Upper lobe of right lung (tissue), 1 donor: ENCODE data around the gene MEGF6. TPM values are rescaled to one million over a fixed set of nuclear protein-coding genes. Genes with fewer than 3 reads are reported as not detected.

Source experiments
- ATAC-seq: fragments of 200-7000 bp; cut with Tn5 transposase; one replicate; pipeline ENCODE4 v1.9.1; 2020; ENCODE audit warnings: mild to moderate bottlenecking, moderate library complexity
- DNase-seq: peaks from one replicate; pipeline ENCODE4 v3.0.0-alpha.2; 2020
- H3K27ac ChIP-seq: fragments of 200-600 bp; one replicate; pipeline ENCODE4 v1.8.0; 2022
- H3K27me3 ChIP-seq: fragments of 200-600 bp; one replicate; pipeline ENCODE4 v1.8.0; 2022; ENCODE audit warnings: mild to moderate bottlenecking
- H3K36me3 ChIP-seq: fragments of 200-600 bp; one replicate; pipeline ENCODE4 v1.8.0; 2022
- H3K4me1 ChIP-seq: fragments of 200-600 bp; one replicate; pipeline ENCODE4 v1.8.0; 2022
- H3K4me3 ChIP-seq: fragments of 200-600 bp; one replicate; pipeline ENCODE4 v1.8.0; 2022; ENCODE audit warnings: mild to moderate bottlenecking
- H3K9me3 ChIP-seq: fragments of 200-600 bp; one replicate; pipeline ENCODE4 v1.8.0; 2022
- intact Hi-C: fragments of 100-400 bp; cut with DNase I; formaldehyde crosslinking; loops from one replicate; pipeline ENCODE4 v1.11.0; 2022
- long read RNA-seq: library from polyadenylated mRNA; unstranded; transcript quantifications from one replicate; pipeline ENCODE4 v2.0.0, GENCODE V29; 2021
- total RNA-seq: library from RNA; stranded (reverse); fragmentation: NEBNext Ultra II Directional; extraction: Animal tissue kit (Norgen Biotek cat#: 25700); gene quantifications from one replicate; pipeline ENCODE4 v1.2.1, GENCODE V29; 2021
- TF ChIP-seq, protein P1 (sequence below): fragments of 200-600 bp; IDR thresholded peaks from one replicate; pipeline ENCODE4 v1.8.0; 2022; ENCODE audit warnings: antibody characterized with exemption
- donor health status: DM: no; HTN: yes; CAD: no; lungs with severe emphysema.

The MEGF6 gene, protein sequence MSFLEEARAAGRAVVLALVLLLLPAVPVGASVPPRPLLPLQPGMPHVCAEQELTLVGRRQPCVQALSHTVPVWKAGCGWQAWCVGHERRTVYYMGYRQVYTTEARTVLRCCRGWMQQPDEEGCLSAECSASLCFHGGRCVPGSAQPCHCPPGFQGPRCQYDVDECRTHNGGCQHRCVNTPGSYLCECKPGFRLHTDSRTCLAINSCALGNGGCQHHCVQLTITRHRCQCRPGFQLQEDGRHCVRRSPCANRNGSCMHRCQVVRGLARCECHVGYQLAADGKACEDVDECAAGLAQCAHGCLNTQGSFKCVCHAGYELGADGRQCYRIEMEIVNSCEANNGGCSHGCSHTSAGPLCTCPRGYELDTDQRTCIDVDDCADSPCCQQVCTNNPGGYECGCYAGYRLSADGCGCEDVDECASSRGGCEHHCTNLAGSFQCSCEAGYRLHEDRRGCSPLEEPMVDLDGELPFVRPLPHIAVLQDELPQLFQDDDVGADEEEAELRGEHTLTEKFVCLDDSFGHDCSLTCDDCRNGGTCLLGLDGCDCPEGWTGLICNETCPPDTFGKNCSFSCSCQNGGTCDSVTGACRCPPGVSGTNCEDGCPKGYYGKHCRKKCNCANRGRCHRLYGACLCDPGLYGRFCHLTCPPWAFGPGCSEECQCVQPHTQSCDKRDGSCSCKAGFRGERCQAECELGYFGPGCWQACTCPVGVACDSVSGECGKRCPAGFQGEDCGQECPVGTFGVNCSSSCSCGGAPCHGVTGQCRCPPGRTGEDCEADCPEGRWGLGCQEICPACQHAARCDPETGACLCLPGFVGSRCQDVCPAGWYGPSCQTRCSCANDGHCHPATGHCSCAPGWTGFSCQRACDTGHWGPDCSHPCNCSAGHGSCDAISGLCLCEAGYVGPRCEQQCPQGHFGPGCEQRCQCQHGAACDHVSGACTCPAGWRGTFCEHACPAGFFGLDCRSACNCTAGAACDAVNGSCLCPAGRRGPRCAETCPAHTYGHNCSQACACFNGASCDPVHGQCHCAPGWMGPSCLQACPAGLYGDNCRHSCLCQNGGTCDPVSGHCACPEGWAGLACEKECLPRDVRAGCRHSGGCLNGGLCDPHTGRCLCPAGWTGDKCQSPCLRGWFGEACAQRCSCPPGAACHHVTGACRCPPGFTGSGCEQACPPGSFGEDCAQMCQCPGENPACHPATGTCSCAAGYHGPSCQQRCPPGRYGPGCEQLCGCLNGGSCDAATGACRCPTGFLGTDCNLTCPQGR (N-terminal part only)
- total RNA-seq = 96.6 TPM
- long read RNA-seq, full-length matches to known transcripts = 9 of 224 reads
- long read RNA-seq, partial matches to known transcripts = 84 of 224 reads
- long read RNA-seq, other reads (novel, unspliced or antisense) = 131 of 224 reads

GRCh38 chr1:3611170-3612019 is at the start of gene MEGF6:
Gene MEGF6 (minus strand): TSS chr1:3611508. CDS start chr1:3611268, 240 bp downstream.
- peak; percentile 81 for ATAC-seq
- peak; percentile 93 for DNase-seq

GRCh38 chr1:3660704-3661103 is 49.4 kb upstream of the MEGF6 start:
- Histone ChIP-seq H3K36me3 (no peaks in the 10 kb centered on the region), H3K4me3 (no peak overlapping the region), H3K27me3 (peaks cover 9% of the 10 kb centered on the region), H3K27ac (no peak overlapping the region), H3K9me3 (no peaks in the 10 kb centered on the region), H3K4me1 (no peaks in the 10 kb centered on the region)
- TF ChIP-seq, protein P1, sequence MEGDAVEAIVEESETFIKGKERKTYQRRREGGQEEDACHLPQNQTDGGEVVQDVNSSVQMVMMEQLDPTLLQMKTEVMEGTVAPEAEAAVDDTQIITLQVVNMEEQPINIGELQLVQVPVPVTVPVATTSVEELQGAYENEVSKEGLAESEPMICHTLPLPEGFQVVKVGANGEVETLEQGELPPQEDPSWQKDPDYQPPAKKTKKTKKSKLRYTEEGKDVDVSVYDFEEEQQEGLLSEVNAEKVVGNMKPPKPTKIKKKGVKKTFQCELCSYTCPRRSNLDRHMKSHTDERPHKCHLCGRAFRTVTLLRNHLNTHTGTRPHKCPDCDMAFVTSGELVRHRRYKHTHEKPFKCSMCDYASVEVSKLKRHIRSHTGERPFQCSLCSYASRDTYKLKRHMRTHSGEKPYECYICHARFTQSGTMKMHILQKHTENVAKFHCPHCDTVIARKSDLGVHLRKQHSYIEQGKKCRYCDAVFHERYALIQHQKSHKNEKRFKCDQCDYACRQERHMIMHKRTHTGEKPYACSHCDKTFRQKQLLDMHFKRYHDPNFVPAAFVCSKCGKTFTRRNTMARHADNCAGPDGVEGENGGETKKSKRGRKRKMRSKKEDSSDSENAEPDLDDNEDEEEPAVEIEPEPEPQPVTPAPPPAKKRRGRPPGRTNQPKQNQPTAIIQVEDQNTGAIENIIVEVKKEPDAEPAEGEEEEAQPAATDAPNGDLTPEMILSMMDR = no peak
- ATAC-seq (no peak), DNase-seq (no peak)
- intact Hi-C loops = no loop called here

More at GRCh38 chr1:3611170-3612019, at the start of gene MEGF6:
- H3K27ac ChIP-seq = peak within 1 kb of the TSS; percentile 17
- H3K36me3 ChIP-seq = no peaks in the 10 kb centered on the region
- H3K4me3 ChIP-seq = peak within 1 kb of the TSS; percentile 54
- H3K9me3 ChIP-seq = no peaks in the 10 kb centered on the region
- peaks cover 20% of the 10 kb centered on the region for H3K27me3 ChIP-seq
- intact Hi-C loops = no loop called here
- H3K4me1 ChIP-seq = peaks cover 31% of the 10 kb centered on the region
- TF ChIP-seq, protein P1 = no peak

- Histone ChIP-seq H3K9me3 (no peaks in the 10 kb centered on the region), H3K27me3 (peaks cover 22% of the 10 kb centered on the region), H3K27ac (no peak overlapping the region), H3K4me1 (no peaks in the 10 kb centered on the region), H3K36me3 (no peaks in the 10 kb centered on the region), H3K4me3 (no peak overlapping the region)
- DNase-seq (peak; percentile 28), ATAC-seq (no peak)
- TF ChIP-seq, protein P1 = no peak
- intact Hi-C loops = no loop called here
These were observed 47.8 kb upstream of the MEGF6 start for GRCh38 chr1:3659093-3659492.

- no peak for ATAC-seq
- no peaks in the 10 kb centered on the region for H3K36me3 ChIP-seq
- TF ChIP-seq, protein P1 = no peak
- no peaks in the 10 kb centered on the region for H3K4me1 ChIP-seq
- no peak overlapping the region for H3K27ac ChIP-seq
- no peaks in the 10 kb centered on the region for H3K9me3 ChIP-seq
- intact Hi-C loops = no loop called here
- no peak for DNase-seq
- H3K27me3 ChIP-seq = peaks cover 25% of the 10 kb centered on the region
- no peak overlapping the region for H3K4me3 ChIP-seq
These were observed 46.9 kb upstream of the MEGF6 start for GRCh38 chr1:3658231-3658615.
